HG03060 (cell line): ENCODE data around the gene MPC2.

Source experiments
- ATAC-seq: cut with Tn5 transposase; IDR thresholded peaks from one replicate; pipeline ENCODE4 v1.9.1; 2021; ENCODE audit warnings: low read depth, moderate number of reproducible peaks; ENCODE audit not compliant: unreplicated experiment

MPC2 gene

DNA sequence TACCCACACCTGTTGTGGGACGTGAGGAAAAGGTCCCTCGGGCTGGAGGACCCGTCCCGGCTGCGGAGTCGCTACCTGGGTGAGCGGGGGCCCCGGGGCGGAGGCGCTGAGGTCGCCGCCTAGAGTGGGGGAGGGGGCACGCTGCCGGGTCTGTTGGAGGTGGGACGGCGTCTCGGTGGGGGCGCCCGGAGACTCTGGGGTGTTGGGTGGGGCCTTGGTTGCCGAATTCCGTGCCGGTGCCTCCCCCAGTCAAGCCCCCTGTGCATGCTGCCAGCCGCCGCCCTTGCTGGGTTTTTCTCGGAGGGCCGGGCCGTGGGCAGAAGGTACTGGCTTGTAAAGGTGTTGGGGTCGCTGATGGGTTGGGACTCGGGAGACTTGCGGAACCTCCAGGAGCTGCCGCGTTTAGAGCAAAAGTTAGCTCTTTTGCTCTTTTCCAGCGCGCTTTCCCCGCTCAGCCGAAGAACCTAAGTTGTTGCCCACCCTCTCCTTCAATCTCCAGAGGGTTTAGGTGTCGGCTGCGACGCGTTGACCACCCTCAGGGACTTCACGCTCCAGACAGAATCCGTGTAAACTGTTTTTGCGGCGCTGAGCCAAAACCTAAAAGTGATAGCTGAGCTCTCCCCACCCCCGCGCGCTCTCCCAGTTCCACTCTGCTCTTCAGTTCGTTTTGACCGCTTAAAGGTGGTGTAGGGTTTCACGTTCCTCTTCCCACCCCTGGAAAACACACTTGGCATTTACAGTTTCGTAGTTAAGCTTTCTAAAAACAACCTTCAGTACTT is at the start of gene MPC2:
TSS of gene MPC2 (minus strand) at position 143 of the 779 bp plus-strand sequence. CDS start 1,231 bp downstream, outside the sequence.
- no peak for ATAC-seq

DNA sequence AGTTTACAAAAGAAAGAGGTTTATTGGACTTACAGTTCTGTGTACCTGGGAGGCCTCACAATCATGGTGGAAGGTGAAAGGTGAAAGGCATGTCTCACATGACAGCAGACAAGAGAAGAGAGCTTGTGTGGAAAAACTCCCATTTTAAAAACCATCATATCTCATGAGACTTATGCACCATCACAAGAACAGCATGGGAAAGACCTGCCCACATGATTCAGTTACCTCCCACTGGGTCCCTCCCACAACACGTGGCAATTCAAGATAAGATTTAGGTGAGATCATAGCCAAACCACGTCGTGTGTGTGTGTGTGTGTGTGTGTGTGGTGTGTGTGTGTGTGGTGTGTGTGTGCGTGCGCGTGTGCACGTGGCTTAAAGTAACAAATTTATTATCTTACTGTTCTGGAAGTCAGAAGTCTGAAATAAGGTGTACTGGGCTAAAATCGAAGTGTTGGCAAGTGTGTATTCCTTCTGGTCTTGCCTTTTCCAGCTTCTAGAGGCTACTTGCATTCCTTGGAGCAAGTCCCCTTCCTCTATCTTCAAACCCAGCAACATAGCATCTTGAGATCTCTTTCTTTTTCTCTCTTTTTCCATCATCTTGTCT is 48.1 kb upstream of the MPC2 start:
- no peak for ATAC-seq

DNA sequence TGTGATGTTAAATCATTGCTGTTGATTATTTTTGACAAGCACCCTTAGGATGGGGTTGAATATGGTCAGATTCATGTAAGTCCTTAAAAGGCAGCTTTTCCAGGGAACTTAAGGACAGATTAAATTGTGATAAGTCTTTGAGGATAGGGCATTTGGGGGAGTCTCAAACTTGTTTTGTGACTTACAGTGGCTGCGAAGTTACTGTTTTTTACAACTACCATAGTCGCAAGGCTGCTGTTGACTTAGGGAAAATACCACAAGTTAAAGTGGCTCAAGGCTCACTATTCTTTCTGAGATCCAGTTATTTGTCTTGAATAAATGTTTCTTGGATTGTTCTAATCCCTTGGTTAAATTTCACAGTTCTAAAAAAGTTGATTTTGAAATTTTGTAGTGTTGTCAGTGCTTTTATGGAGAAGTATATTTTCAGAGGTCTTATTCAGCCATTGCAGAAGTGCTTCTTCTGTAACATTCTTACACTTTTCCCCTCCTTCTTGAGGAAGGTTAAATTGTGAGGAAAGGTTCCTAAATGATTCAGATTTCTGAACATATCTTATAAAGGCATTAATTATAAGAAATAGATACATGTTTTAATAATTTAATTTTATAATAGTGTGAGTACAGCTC is 47.0 kb upstream of the MPC2 start:
- ATAC-seq = no peak

DNA sequence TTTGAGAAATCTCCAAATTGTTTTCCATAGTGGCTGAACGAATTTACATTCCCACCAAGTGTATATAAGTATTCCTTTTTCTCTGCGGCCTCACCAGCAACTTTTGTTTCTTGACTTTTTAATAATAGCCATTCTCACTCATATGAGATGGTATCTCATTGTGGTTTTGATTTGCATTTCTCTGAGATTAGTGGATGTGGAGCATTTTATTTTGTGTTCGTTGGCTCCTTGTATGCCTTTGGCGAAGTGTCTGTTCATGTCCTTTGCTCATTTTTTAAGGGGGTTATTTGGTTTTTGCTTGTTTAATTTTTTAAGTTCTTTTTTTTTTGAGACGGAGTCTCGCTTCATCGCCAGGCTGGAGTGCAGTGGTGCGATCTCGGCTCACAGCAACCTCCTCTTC is 45.1 kb upstream of the MPC2 start:
- ATAC-seq = no peak

DNA sequence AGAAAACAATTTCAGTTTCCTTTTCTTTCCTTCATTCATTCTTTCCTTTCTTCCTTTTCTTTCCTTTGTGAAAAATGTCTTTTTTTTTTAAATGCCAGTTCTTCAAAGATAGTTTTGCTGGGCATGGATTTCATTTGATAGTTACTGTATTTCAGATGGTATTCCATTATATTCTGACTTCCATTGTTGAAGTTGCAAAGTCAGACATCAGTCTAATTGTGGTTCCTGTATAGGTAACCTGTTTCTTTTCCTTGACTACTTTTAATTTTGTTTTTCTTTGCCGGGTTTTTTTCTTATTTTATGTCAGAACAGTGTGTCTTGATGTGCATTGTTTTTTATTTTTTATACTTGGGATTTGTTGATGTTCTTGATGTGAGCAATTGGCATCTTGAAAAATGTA is 40.4 kb upstream of the MPC2 start:
- no peak for ATAC-seq

DNA sequence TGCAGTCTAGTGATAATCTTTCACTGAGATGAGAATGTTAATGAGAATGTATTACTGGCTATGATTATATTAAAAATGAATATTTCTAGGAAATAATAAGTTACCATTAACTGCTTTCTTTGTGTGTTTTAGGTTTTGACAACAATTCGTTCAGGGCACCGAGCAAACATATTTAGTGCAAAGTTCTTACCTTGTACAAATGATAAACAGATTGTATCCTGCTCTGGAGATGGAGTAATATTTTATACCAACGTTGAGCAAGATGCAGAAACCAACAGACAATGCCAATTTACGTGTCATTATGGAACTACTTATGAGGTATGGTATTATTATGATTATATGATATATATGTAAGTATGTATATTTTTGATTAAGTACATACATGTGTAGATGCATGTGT is 37.8 kb upstream of the MPC2 start:
- no peak for ATAC-seq

DNA sequence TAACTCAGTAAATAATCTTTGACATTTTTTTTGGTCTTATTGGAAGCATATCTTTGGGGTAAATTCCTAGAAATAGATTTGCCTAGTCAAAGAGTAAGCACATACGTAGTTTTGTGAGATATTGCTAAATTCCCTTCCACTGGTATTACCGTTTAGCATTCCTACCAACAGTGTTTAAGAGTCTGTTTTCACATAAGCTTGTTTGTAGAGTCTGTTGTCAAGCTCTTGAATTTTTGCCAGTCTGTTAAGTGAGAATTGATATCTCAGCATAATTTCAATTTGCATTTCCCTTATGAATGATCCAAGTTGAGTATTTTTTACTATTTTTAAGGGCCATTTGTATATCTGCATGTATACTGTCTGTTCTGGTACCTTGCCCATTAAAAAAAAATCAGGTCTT is 37.0 kb upstream of the MPC2 start:
- no peak for ATAC-seq

DNA sequence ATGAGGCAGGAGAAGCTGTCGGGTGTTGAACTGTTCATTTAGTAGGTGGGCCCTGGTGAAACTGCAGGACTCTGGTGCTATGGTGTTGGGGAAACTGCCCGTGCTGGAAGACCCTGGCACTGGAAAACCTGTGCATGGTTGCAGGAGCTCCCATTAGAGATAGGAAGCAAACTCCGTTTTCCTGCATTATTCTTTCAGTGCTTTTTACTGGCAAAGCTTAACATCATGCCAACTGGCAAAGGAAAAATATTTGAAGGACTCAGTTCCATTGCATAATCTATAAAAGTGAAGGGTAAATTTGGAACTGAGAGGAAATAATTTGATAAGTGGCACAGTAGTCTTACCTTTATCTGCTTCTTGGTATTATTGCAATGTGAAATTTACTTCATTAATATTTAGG is 31.7 kb upstream of the MPC2 start:
- ATAC-seq = no peak

DNA sequence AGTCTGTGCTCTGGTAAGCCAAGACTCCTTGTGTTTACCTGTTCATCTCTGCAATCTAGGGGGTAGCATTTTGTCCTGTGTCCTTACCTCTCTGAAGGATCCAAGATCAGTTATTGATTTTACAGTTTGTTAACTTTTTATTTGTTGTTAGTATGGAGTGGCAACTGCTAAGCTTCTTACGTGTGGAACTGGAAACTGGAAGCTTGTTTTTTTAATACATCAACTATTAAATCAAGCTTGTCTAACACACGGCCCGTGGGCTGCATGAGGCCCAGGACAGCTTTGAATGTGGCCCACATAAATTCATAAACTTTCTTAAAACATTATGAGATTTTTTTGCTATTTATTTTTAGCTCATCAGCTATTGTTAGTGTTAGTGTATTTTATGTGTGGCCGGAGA is 29.2 kb upstream of the MPC2 start:
- no peak for ATAC-seq

DNA sequence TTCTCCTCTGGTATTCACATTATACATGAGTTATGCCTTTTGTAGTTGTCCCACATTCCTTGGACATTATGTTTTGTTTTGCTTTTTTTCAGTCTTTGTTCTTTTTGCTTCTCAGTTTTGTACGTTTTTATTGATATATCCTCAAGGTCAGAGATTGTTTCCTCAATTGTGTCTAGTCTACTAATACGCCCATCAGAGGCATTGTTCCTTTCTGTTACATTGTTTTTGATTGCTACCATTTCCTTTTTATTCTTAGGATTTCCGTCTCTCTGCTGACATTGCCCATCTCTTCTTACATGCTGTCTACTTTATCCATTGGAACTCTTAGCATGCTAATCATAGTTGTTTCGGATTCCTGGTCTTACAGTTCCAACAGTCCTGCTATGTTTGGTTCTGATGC is 27.8 kb upstream of the MPC2 start:
- no peak for ATAC-seq

DNA sequence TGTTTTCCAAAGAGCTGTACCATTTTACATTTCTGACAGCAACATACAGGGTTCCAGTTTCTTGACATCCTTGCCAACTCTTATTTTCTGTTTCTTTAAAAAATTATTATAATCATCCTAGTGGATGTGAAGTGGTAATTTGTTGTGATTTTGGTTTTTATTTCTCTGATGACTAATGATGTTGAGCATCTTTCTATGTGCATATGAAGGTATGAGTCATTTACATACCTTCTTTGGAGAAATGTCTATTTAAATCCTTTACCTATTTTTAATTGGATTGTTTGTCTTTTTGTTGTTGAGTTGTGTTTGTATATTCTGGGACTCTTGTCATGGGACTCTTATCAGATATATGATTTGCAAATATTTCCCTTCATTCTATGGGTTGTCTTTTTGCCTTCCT is 20.8 kb upstream of the MPC2 start:
- no peak for ATAC-seq

DNA sequence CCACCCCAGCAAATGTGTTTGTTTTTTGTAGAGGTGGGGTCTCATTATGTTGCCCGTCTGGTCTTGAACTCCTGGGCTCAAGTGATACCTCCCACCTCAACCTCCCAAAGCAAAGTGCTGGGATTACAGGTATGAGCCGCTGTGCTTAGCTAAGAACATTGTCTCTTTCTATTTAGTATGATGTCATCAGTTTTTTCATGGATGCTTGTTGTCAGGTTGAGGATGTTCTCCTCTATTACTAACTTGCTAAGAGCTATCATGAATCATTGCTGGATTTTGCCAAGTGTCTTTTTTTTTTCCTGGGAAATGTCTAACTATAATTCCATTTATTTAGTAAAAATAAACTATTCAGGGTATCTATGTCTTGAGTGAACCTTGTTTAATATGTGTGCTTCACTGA is 19.0 kb upstream of the MPC2 start:
- no peak for ATAC-seq

DNA sequence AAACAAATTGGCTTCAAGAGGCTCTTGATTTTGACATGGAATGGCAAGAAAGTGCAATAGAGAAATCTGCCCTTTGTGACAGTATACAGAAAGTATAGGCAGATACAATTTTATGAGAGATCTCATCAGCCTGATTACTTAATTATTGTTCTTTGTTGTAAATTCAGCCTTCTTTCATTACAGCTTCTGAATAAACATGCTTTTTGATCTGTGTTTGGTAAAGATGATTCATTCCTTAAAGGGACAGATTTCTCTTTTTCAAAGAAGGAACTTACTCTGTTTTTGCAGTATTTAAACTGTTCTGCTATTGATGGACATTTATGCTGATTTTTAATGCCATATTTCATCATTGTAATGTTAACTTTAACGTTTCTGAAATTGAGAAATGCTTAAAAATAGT is 13.7 kb upstream of the MPC2 start:
- no peak for ATAC-seq

DNA sequence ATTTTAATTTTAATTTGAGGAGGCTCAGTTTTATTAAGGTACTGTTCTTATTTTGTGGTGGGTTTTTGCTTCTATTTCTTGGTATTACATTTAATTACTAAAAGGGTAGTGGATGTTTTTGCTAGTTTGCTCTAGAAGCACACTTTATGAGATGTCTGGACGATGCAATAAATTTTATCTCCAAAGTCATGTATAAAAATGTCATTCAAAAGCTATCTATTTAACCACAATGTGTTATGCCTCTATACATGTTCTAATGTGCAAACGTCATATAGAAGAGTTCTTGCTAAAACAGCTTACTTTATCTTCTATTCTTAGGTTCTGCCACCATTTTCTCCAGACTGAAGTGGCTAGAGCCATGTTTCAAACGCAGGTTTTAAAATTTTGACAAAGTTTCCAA is 12.9 kb upstream of the MPC2 start:
- no peak for ATAC-seq

DNA sequence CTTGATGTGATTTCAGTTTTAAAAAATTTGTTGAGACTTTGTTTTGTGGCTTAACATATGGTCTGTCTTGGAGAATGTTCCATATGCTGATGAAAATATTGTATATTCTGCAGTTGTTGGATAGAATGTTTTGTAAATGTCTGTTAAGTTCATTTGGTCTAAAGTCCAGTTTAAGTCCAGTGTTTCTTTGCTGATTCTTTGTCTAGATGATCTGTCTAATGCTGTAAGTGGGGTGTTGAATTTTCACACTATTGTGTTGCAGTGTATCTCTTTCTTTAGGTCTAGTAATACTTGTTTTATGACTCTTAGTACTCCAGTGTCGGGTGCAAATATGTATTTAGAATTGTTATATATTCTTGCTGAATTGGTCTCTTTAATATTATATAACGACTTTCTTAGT is 10.9 kb upstream of the MPC2 start:
- ATAC-seq = no peak

DNA sequence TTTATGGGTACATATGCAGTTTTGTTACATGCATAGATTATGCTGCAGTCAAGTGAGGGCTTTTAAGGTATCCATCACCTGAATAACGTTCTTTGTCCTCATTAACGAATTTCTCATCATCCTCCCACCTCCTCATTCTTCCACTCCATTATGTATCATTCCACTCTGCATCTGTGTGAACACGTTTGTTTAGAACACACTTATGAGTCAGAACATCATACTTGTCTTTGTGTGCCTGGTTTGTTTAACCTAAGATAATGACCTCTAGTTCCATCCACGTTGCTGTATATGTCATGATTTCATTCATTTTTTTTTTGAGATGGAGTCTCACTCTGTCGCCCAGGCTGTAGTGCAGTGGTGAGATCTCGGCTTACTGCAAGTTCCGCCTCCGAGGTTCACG is 6.7 kb upstream of the MPC2 start:
- no peak for ATAC-seq

DNA sequence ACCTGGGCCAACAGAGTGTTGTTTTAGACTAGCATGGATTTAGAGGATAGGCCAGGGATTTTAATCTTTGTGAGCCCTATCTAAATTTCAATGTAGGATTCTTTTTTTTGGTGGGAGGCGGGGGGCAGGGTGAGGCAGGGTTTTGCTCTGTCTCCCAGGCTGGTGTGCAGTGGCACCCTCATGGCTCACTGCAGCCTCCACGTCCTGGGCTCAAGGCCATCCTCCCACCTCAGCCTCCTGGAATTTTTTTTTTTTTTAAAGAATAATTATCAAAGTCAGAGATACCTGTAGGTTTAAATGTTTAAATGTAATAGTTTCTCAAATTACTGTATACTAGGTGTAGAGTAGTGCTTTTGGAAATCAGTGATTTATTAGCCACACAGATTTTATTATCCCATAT is 3.4 kb upstream of the MPC2 start:
- ATAC-seq = no peak

DNA sequence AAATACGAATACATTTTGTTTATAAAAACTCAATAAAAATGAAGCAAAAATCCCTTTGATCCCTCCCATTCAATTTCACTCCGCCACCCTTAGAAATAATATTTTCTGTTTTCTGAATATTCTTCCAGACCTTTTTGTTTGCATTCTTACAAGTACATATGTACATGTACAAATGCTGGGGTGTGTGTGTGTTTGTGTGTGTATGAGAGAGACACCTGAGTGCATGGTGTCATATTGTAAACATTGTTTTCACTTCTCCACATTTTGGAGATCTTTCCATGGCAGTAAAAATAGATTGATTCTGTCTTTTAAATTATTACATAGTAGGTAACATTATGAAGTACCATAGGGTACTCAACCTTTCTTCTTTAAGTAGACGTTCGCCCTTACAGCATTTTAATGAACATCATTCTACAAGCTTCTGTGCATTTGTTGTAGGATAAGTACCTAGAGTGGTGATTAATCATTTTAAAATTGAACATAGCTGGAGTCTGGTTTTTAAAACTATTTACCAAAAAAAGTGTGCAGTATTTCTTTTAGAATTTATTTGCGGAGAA is 1.3 kb upstream of the MPC2 start:
- ATAC-seq = no peak

DNA sequence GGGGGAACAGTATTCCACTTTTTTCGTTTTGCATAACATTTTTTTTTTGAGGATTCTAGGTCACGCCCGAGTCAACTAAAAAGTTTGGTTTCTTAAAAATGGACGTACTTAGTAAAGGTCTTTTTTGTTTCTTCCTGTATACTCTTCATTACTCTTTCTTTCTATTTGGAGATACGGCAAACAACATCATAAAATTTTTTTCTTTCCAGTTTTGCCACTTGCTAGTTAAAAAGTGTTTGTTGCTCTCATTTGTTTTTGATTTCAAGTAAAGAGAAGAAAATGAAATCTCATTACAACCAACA is 788 bp upstream of the MPC2 start:
- ATAC-seq = no peak

DNA sequence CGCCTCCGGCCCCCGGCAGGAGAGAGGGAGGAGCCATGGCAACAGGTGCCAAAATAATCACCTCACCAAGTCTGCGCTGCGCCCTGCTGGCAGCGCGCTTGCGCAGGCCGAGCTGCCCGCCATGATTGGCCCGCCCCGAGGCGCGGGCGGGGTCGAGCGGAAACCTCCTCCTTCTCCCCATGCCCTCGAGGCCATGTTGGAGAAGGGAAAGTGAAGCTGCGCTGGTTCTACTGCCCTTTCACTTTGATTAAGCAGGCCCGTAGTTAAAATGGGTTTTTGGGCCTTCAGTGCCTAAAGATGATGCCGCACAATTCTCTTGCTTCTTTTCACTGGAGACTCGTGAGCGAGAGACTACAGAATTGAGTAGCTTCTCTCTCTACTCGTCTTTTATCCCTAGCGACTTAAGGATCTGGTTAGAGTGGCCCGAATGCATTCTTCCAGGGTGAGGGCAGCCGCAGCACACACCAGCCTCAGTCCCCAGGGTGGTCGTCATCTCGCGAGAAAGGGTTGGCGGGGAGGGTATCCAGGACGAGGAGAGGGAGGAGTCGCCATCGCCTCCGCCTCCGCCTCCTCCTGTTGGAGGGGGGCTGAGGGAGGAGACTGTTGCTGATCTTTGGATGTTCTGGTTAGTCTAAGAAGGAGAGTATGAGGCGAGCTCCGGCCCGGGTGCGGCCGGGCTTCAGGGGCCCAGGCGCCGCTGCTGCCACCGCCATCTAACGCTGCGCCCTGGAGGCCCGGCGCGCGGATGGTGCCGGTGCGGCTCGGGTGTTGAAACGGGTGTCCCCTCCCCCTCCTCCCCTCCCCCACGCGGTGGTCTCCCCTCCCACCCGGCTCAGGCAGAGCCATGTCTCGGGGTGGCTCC is 573 bp downstream of the MPC2 start, which contains the start of gene DCAF6:
TSS of gene DCAF6 (plus strand) at position 616 of the 862 bp plus-strand sequence. CDS start at position 845, 229 bp downstream.
- ATAC-seq = peak; percentile 85
